Fibroblast of lung (primary cell): Measurements from ENCODE around the gene SIK2.

Experiments
- EZH2 ChIP-seq: IDR thresholded peaks from 2 replicates; pipeline ENCODE4 v1.5.1; 2012; ENCODE audit warnings: low read length, control low read depth, mild to moderate bottlenecking; ENCODE audit errors: missing control alignments
- TF ChIP-seq, protein P1 (sequence below), 2 donors: IDR thresholded peaks in 1 of 2; conservative IDR thresholded peaks in 1 of 2; 1 replicate in 1 of 2; 2 replicates in 1 of 2; pipeline ENCODE4 v1.5.1; 2011 to 2012; ENCODE audit warnings: low read length in 2 of 2, control low read depth in 1 of 2, inconsistent platforms in 1 of 2, low read depth in 1 of 2, mild to moderate bottlenecking in 1 of 2

DNA sequence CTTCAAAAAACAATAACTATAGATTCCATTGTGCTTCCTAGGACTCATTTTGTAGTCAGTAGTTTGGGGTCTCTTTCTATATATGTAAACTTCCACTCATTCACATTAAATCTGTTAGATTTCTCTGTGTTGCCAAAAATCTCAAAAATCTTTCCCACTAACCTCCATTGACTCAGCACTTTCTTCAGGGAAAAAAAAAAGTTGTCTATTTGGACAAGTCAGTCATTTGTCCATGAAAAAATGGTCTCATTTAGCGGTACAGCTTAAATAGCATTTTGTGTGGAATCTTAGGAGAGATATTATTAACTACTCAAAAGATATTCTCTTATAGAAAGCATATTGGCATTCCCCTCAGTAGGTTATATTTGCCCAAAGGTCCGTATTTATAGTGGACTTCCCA, 82.0 kb downstream of the SIK2 start:
- TF ChIP-seq, protein P1, sequence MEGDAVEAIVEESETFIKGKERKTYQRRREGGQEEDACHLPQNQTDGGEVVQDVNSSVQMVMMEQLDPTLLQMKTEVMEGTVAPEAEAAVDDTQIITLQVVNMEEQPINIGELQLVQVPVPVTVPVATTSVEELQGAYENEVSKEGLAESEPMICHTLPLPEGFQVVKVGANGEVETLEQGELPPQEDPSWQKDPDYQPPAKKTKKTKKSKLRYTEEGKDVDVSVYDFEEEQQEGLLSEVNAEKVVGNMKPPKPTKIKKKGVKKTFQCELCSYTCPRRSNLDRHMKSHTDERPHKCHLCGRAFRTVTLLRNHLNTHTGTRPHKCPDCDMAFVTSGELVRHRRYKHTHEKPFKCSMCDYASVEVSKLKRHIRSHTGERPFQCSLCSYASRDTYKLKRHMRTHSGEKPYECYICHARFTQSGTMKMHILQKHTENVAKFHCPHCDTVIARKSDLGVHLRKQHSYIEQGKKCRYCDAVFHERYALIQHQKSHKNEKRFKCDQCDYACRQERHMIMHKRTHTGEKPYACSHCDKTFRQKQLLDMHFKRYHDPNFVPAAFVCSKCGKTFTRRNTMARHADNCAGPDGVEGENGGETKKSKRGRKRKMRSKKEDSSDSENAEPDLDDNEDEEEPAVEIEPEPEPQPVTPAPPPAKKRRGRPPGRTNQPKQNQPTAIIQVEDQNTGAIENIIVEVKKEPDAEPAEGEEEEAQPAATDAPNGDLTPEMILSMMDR (conservative IDR thresholded peaks at IDR 0.05 in 1 of 2, IDR thresholded peaks at IDR 0.05 in 1 of 2; ENCODE audit: low read depth in 1 of 2, low read length in 2 of 2) = no peak
- no peak for TF ChIP-seq EZH2
